ENCODE results near the gene VSIG10L2.

VSIG10L2 gene

DNA sequence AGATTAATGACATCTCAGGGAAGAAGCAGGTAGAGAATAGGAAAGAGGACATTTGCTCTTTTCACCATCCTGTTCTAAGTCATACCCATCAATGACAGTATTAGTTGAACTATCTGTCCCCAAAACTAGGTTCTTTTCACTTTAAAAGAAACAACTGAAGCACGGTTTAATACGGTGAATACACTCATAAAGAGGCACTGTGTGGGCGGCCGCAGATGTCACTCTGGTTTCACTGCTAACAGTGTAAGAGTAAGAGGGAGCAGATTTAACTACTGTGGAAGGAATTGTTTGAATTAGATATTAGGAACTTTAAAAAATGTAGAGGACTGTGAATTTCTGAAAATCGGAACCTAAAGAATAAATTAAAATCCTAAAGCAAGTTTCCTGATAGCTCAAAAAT is 49.5 kb downstream of the VSIG10L2 start:
- no peak for ATAC-seq
- TF ChIP-seq TOX (CRISPR knock-in tag; IDR thresholded peaks at IDR 0.05; ENCODE audit: borderline replicate concordance) (no peak), RARB (CRISPR knock-in tag; IDR thresholded peaks at IDR 0.05) (no peak), ZNF565 (CRISPR knock-in tag; conservative IDR thresholded peaks at IDR 0.05; ENCODE audit: low read depth) (no peak), ZFP3 (CRISPR knock-in tag; IDR thresholded peaks at IDR 0.05) (no peak), ESRRG (CRISPR knock-in tag; IDR thresholded peaks at IDR 0.05) (no peak)
- TF ChIP-seq, protein P1, sequence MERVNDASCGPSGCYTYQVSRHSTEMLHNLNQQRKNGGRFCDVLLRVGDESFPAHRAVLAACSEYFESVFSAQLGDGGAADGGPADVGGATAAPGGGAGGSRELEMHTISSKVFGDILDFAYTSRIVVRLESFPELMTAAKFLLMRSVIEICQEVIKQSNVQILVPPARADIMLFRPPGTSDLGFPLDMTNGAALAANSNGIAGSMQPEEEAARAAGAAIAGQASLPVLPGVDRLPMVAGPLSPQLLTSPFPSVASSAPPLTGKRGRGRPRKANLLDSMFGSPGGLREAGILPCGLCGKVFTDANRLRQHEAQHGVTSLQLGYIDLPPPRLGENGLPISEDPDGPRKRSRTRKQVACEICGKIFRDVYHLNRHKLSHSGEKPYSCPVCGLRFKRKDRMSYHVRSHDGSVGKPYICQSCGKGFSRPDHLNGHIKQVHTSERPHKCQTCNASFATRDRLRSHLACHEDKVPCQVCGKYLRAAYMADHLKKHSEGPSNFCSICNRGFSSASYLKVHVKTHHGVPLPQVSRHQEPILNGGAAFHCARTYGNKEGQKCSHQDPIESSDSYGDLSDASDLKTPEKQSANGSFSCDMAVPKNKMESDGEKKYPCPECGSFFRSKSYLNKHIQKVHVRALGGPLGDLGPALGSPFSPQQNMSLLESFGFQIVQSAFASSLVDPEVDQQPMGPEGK (CRISPR knock-in tag; IDR thresholded peaks at IDR 0.05; ENCODE audit: borderline replicate concordance): no peak

DNA sequence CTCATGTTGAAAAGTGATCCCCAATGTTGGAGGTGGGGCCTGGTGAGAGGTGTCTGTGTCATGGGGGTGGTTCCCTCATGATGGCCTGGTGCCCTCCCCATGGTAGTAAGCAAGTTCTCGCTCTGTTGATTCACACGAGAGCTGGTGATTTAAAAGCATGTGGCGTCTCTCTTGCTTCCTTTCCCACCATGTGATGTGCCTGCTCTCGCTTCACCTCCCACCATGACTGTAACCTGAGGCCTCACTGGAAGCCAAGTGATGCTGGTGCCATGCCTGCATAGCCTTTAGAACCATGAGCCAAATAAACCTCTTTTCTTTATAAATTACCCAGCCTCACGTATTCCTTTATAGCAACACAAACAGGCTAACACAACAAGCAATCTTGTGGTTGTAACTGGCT is 52.4 kb downstream of the VSIG10L2 start:
- TF ChIP-seq ZNF8 (CRISPR knock-in tag; IDR thresholded peaks at IDR 0.05) (no peak), ZNF565 (CRISPR knock-in tag; conservative IDR thresholded peaks at IDR 0.05; ENCODE audit: low read depth) (no peak), ISL1 (CRISPR knock-in tag; IDR thresholded peaks at IDR 0.05) (no peak), RARB (CRISPR knock-in tag; IDR thresholded peaks at IDR 0.05) (no peak), SNAI2 (CRISPR knock-in tag; IDR thresholded peaks at IDR 0.05) (no peak), GLIS3 (CRISPR knock-in tag; IDR thresholded peaks at IDR 0.05) (no peak), TOX (CRISPR knock-in tag; IDR thresholded peaks at IDR 0.05; ENCODE audit: borderline replicate concordance) (no peak), ESRRG (CRISPR knock-in tag; IDR thresholded peaks at IDR 0.05) (no peak), PPARA (CRISPR knock-in tag; IDR thresholded peaks at IDR 0.05; ENCODE audit: borderline replicate concordance) (no peak), OSR1 (CRISPR knock-in tag; IDR thresholded peaks at IDR 0.05) (no peak), ARNTL (CRISPR knock-in tag; IDR thresholded peaks at IDR 0.05; ENCODE audit: borderline replicate concordance, low read depth) (no peak), CSDC2 (CRISPR knock-in tag; IDR thresholded peaks at IDR 0.05) (no peak), ZC3H10 (CRISPR knock-in tag; IDR thresholded peaks at IDR 0.05) (no peak), ZFP3 (CRISPR knock-in tag; IDR thresholded peaks at IDR 0.05) (no peak), ZNF70 (CRISPR knock-in tag; IDR thresholded peaks at IDR 0.05) (no peak)
- TF ChIP-seq, protein P2, sequence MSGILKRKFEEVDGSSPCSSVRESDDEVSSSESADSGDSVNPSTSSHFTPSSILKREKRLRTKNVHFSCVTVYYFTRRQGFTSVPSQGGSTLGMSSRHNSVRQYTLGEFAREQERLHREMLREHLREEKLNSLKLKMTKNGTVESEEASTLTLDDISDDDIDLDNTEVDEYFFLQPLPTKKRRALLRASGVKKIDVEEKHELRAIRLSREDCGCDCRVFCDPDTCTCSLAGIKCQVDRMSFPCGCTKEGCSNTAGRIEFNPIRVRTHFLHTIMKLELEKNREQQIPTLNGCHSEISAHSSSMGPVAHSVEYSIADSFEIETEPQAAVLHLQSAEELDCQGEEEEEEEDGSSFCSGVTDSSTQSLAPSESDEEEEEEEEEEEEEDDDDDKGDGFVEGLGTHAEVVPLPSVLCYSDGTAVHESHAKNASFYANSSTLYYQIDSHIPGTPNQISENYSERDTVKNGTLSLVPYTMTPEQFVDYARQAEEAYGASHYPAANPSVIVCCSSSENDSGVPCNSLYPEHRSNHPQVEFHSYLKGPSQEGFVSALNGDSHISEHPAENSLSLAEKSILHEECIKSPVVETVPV (CRISPR knock-in tag; IDR thresholded peaks at IDR 0.05): no peak
- TF ChIP-seq, protein P3, sequence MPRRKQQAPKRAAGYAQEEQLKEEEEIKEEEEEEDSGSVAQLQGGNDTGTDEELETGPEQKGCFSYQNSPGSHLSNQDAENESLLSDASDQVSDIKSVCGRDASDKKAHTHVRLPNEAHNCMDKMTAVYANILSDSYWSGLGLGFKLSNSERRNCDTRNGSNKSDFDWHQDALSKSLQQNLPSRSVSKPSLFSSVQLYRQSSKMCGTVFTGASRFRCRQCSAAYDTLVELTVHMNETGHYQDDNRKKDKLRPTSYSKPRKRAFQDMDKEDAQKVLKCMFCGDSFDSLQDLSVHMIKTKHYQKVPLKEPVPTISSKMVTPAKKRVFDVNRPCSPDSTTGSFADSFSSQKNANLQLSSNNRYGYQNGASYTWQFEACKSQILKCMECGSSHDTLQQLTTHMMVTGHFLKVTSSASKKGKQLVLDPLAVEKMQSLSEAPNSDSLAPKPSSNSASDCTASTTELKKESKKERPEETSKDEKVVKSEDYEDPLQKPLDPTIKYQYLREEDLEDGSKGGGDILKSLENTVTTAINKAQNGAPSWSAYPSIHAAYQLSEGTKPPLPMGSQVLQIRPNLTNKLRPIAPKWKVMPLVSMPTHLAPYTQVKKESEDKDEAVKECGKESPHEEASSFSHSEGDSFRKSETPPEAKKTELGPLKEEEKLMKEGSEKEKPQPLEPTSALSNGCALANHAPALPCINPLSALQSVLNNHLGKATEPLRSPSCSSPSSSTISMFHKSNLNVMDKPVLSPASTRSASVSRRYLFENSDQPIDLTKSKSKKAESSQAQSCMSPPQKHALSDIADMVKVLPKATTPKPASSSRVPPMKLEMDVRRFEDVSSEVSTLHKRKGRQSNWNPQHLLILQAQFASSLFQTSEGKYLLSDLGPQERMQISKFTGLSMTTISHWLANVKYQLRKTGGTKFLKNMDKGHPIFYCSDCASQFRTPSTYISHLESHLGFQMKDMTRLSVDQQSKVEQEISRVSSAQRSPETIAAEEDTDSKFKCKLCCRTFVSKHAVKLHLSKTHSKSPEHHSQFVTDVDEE (CRISPR knock-in tag; IDR thresholded peaks at IDR 0.05): no peak
- TF ChIP-seq, protein P4, sequence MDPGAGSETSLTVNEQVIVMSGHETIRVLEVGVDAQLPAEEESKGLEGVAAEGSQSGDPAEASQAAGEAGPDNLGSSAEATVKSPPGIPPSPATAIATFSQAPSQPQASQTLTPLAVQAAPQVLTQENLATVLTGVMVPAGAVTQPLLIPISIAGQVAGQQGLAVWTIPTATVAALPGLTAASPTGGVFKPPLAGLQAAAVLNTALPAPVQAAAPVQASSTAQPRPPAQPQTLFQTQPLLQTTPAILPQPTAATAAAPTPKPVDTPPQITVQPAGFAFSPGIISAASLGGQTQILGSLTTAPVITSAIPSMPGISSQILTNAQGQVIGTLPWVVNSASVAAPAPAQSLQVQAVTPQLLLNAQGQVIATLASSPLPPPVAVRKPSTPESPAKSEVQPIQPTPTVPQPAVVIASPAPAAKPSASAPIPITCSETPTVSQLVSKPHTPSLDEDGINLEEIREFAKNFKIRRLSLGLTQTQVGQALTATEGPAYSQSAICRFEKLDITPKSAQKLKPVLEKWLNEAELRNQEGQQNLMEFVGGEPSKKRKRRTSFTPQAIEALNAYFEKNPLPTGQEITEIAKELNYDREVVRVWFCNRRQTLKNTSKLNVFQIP (CRISPR knock-in tag; IDR thresholded peaks at IDR 0.05; ENCODE audit: borderline replicate concordance, low read depth): no peak
- ATAC-seq: no peak

DNA sequence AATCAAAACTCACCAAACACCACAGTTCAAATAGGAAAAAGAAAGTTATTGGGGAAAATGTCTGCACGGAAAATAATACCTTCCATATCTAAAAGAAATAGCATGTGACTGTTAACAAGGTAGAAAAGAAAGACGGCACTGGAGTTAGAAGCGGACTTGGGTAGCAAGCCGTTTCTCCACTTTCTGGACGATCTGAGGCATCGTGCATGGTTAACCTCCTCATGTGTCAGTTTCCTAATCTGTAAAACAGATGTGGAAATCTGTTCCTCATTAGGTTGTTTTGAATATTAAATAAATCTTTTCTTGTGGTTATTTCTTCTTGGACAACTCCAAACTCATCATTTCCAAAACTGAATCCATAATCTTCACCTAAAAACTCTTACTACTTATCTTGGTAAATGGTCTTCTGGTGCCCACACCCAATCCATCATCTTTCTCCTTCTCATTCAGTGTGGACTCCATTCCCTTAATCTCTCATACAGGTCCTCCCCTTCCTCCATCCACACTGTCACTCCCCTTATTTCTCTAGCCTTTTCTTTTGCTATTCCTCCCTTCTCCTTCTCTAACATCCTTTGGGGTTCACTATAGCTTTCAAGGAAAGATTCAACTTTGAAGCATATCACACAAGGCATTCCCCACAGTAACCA is 53.5 kb downstream of the VSIG10L2 start:
- TF ChIP-seq PPARA (CRISPR knock-in tag; IDR thresholded peaks at IDR 0.05; ENCODE audit: borderline replicate concordance) (no peak), ZC3H10 (CRISPR knock-in tag; IDR thresholded peaks at IDR 0.05) (no peak)
- no peak for ATAC-seq

DNA sequence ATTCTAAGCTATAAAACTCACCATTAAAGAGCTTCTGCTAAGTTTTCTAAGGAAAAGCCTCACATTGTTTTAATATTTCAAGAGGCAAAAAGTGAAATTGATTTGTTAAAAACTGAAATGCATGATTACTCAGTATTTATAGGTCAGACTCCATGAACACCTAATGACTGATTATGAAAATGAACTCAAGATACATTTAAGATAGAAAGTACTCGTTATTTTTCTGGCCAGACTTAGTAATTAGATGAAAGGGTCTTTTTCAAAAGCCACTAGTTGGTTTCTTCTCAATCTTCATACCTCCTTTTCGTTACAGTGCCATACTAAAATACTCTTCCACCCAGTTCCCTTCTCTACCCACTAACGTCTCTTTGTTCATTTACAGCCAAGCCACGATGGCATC is 56.3 kb downstream of the VSIG10L2 start:
- no peak for ATAC-seq
- TF ChIP-seq ZFP30 (CRISPR knock-in tag; IDR thresholded peaks at IDR 0.05): no peak
- TF ChIP-seq ZFP3 (CRISPR knock-in tag; IDR thresholded peaks at IDR 0.05): no peak
- TF ChIP-seq, protein P1 (CRISPR knock-in tag; IDR thresholded peaks at IDR 0.05; ENCODE audit: borderline replicate concordance): no peak
- TF ChIP-seq ESRRG (CRISPR knock-in tag; IDR thresholded peaks at IDR 0.05): no peak
- TF ChIP-seq, protein P4 (CRISPR knock-in tag; IDR thresholded peaks at IDR 0.05; ENCODE audit: borderline replicate concordance, low read depth): no peak
- TF ChIP-seq TCF4 (CRISPR knock-in tag; IDR thresholded peaks at IDR 0.05; ENCODE audit: borderline replicate concordance): no peak
- no peak for TF ChIP-seq CSDC2 (CRISPR knock-in tag; IDR thresholded peaks at IDR 0.05)
- no peak for TF ChIP-seq BACH2 (CRISPR knock-in tag; IDR thresholded peaks at IDR 0.05; ENCODE audit: borderline replicate concordance)
- TF ChIP-seq ZC3H10 (CRISPR knock-in tag; IDR thresholded peaks at IDR 0.05): no peak
- TF ChIP-seq SNAI2 (CRISPR knock-in tag; IDR thresholded peaks at IDR 0.05): no peak
- TF ChIP-seq, protein P2 (CRISPR knock-in tag; IDR thresholded peaks at IDR 0.05): no peak
- no peak for TF ChIP-seq TOX (CRISPR knock-in tag; IDR thresholded peaks at IDR 0.05; ENCODE audit: borderline replicate concordance)
- no peak for TF ChIP-seq OSR1 (CRISPR knock-in tag; IDR thresholded peaks at IDR 0.05)

All from SK-N-SH treated with all-trans-retinoic acid at 6 μM for 48 hours (cell line).